HepG2 (cell line): ENCODE data around the gene PAFAH1B2. TPM values are rescaled to one million over a fixed set of nuclear protein-coding genes. Genes with fewer than 3 reads are reported as not detected.
A peak's percentile ranks its signal among the peaks of the same experiment; 100 is the strongest.

Source experiments
- ATAC-seq: fragments of 200-7000 bp; cut with Tn5 transposase; 3 replicates; pipeline ENCODE4 v1.9.1; 2020; ENCODE audit warnings: mild to moderate bottlenecking, moderate library complexity
- BruUV-seq: library from RNA; stranded (reverse); fragments of 400-500 nt; replicated peaks from 2 replicates; lab custom pipeline; 2021; lab: Mats Ljungman, UMichigan
- CTCF ChIA-PET: fragments of 300-600 bp; formaldehyde crosslinking; extraction: SDS; loops from one replicate; lab custom pipeline; 2021; ENCODE audit warnings: low total read pairs, inconsistent platforms, low intra/inter-chr PET ratio; lab: Yijun Ruan, JAX
- POLR2A ChIA-PET: fragments of 350-600 bp; sonication (Branson Sonifier 250); formaldehyde crosslinking; loops from one replicate; lab custom pipeline; 2020; ENCODE audit warnings: antibody characterized with exemption, inconsistent platforms; lab: Yijun Ruan, JAX
- DNase-seq: peaks from one replicate; pipeline ENCODE4 v3.0.0-alpha.2; 2015; ENCODE audit warnings: low spot score
- FAIRE-seq: peaks from 3 replicates; lab custom pipeline; 2011; peaks lifted over from hg19 to GRCh38; lab: Jason Lieb, UNC
- H2AFZ ChIP-seq: one replicate; pipeline ENCODE4 v1.6.1; 2011; ENCODE audit warnings: low read length, inconsistent platforms
- H3K27ac ChIP-seq: fragments of 300-600 bp; 3 replicates; pipeline ENCODE4 v1.8.0; 2011; ENCODE audit warnings: mixed run types, mild to moderate bottlenecking, mixed read lengths, low read length, inconsistent platforms; ENCODE audit not compliant: insufficient read depth; ENCODE audit errors: extremely low read length
- H3K27me3 ChIP-seq, 2 experiments: fragments of 200-600 bp in 1 of 2; 2 replicates in 1 of 2; 3 replicates in 1 of 2; pipeline versions ENCODE4 v1.6.0 to v1.8.0; 2011; ENCODE audit warnings: low read length in 2 of 2, mild to moderate bottlenecking in 2 of 2, moderate library complexity in 2 of 2, inconsistent platforms in 1 of 2; ENCODE audit not compliant: insufficient read depth in 2 of 2, control insufficient read depth in 1 of 2
- H3K36me3 ChIP-seq, 2 experiments: fragments of 200-600 bp in 1 of 2; replicated peaks in 1 of 2; 2 replicates in 1 of 2; 3 replicates in 1 of 2; pipeline versions ENCODE4 v1.5.1 to v1.8.0; 2011; ENCODE audit warnings: low read length in 2 of 2, inconsistent platforms in 1 of 2; ENCODE audit not compliant: insufficient read depth in 2 of 2, control insufficient read depth in 1 of 2
- H3K4me1 ChIP-seq: 2 replicates; pipeline ENCODE4 v1.5.1; 2012; ENCODE audit warnings: low read length, inconsistent platforms; ENCODE audit not compliant: insufficient read depth
- H3K4me2 ChIP-seq: 2 replicates; pipeline ENCODE4 v1.6.0; 2011; ENCODE audit warnings: low read depth, low read length, inconsistent platforms
- H3K4me3 ChIP-seq, 3 experiments: fragments of 200-600 bp in 1 of 3; sonication (generic), shearing (Covaris generic) in 1 of 3; replicated peaks in 1 of 3; 2 replicates each; pipeline ENCODE4 v1.5.1; 2011 to 2016; ENCODE audit warnings: low read length in 3 of 3, inconsistent platforms in 2 of 3, low read depth in 2 of 3, mild to moderate bottlenecking in 2 of 3, control low read depth in 1 of 3, mixed read lengths in 1 of 3; ENCODE audit not compliant: insufficient read depth in 1 of 3
- H3K79me2 ChIP-seq: one replicate; pipeline ENCODE4 v1.6.1; 2011; ENCODE audit warnings: low read length, inconsistent platforms; ENCODE audit not compliant: insufficient read depth
- H3K9ac ChIP-seq: 2 replicates; pipeline ENCODE4 v1.6.0; 2011; ENCODE audit warnings: mild to moderate bottlenecking, low read depth, low read length, inconsistent platforms; ENCODE audit not compliant: insufficient read depth
- H3K9me3 ChIP-seq: 2 replicates; pipeline ENCODE4 v1.5.1; 2012; ENCODE audit warnings: mild to moderate bottlenecking, low read length
- H4K20me1 ChIP-seq: 2 replicates; pipeline ENCODE4 v1.6.0; 2011; ENCODE audit warnings: inconsistent platforms, mild to moderate bottlenecking, low read length, moderate library complexity; ENCODE audit not compliant: insufficient read depth
- MIER3 ChIP-seq: IDR thresholded peaks from 2 replicates; pipeline ENCODE4 v1.6.1; 2016; ENCODE audit warnings: missing compliant biosample characterization, borderline replicate concordance
- ZNF878 ChIP-seq: sonication (generic); formaldehyde crosslinking; IDR thresholded peaks from 2 replicates; pipeline ENCODE4 v1.8.1; 2023; ENCODE audit warnings: mild to moderate bottlenecking, missing genetic modification reagents, moderate library complexity
- WGBS: methylation state at CpG from one replicate; pipeline ENCODE4 v1.1.6; 2017; ENCODE audit warnings: low lambda C conversion rate; 5-methylcytosine and 5-hydroxymethylcytosine counted together
- in situ Hi-C: cut with HindIII; loops from 2 replicates; pipeline ENCODE4 v1.10.0; 2017; ENCODE audit warnings: low pct_unique_long_range_greater_than_20kb; ENCODE audit not compliant: extremely low pct_ligation_motif_present
- intact Hi-C: fragments of 100-400 bp; cut with micrococcal nuclease; formaldehyde crosslinking; loops from one replicate; pipeline ENCODE4 v1.10.0; 2022; ENCODE audit not compliant: unreplicated experiment
- polyA plus RNA-seq, 8 experiments: library from polyadenylated mRNA; depleted of rRNA in 3 of 8; stranded (reverse) in 7 of 8; unstranded in 1 of 8; fragments of >200 nt; fragmentation: Illumina TruSeq in 4 of 8; extraction: Trizol in 4 of 8; gene quantifications; 2 replicates each; pipeline versions ENCODE4 v1.2.1 to v1.2.3, GENCODE V29; 2011 to 2016; ENCODE audit warnings: low read depth in 4 of 8, missing spikeins in 1 of 8, mixed read lengths in 1 of 8; ENCODE audit not compliant: insufficient read depth in 1 of 8
- total RNA-seq, 5 experiments: library from RNA; depleted of rRNA; stranded (reverse); fragments of >200 nt; fragmentation: Illumina TruSeq; extraction: Trizol; gene quantifications; 2 replicates each; pipeline ENCODE4 v1.2.3, GENCODE V29; 2016; ENCODE audit warnings: low read depth in 1 of 5
- TF ChIP-seq, protein P1 (sequence below): sonication (generic); formaldehyde crosslinking; IDR thresholded peaks from 2 replicates; pipeline ENCODE4 v1.4.0; 2020; ENCODE audit warnings: low read depth, mild to moderate bottlenecking, missing genetic modification reagents

Gene PAFAH1B2
- total and polyA plus RNA-seq, 2 of the 13 experiments (the other 11 are each of a cell fraction or from before 2014, with no cell fraction given), result 28.8 to 104 TPM

DNA sequence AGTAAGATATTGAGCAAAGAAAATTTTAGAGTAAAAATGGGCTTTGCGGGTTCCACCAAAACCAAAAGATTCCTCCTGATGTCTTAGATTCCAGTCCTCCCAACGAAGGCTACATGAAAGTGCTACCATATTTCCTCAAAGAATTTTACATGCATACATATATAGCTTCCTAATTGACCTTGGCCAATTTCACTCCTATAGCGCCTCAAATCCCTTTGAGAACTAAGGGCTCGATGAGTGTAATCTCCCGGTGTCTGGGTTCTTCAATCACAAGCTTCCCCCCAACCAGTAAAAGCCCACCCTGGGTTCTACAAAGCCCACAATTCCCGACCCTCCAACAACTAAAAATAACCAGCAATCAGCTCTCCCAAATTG is 47.1 kb upstream of the PAFAH1B2 start:
- H3K4me1 ChIP-seq, result peaks cover 68% of the 10 kb centered on the region
- FAIRE-seq, result no peak
- TF ChIP-seq, protein P1, sequence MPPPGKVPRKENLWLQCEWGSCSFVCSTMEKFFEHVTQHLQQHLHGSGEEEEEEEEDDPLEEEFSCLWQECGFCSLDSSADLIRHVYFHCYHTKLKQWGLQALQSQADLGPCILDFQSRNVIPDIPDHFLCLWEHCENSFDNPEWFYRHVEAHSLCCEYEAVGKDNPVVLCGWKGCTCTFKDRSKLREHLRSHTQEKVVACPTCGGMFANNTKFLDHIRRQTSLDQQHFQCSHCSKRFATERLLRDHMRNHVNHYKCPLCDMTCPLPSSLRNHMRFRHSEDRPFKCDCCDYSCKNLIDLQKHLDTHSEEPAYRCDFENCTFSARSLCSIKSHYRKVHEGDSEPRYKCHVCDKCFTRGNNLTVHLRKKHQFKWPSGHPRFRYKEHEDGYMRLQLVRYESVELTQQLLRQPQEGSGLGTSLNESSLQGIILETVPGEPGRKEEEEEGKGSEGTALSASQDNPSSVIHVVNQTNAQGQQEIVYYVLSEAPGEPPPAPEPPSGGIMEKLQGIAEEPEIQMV (CRISPR knock-in tag), result no peak
- TF ChIP-seq MIER3, result 0 out of 2 replicates have a peak, but pooled peaks have one; percentile 7
- TF ChIP-seq ZNF878, result no peak
- peak overlapping the region; percentile 91 for H3K4me2 ChIP-seq
- H3K27ac ChIP-seq, result peak overlapping the region; percentile 80
- ATAC-seq, result no peak
- CTCF ChIA-PET, result no interaction called here
- peak overlapping the region; percentile 88 for H3K9ac ChIP-seq
- peaks cover 58% of the 10 kb centered on the region for H3K79me2 ChIP-seq
- BruUV-seq, result no TSS peak
- in situ Hi-C loops (loop anchor here (5.0 to 10.0 kb wide), 2 partner anchors 215 to 302 kb away; partner anchors contain the start of gene APOA5), intact Hi-C loops (loop anchor here (2.0 to 5.0 kb wide), 2 partner anchors 75 to 168 kb away; no protein-coding TSS in a partner anchor)
- H4K20me1 ChIP-seq, result peaks cover 42% of the 10 kb centered on the region
- peak overlapping the region; percentile 79 to 89 (median 87) for H3K4me3 ChIP-seq
- no peak for DNase-seq
- H3K9me3 ChIP-seq, result no peaks in the 10 kb centered on the region
- H3K27me3 ChIP-seq, result no peaks in the 10 kb centered on the region; a peak in 1 of 5 replicates
- POLR2A ChIA-PET, result interaction anchor here (0.9 to 5.8 kb wide), 13 partner anchors 10 to 306 kb away, joined by 3 to 69 read pairs (median 7); partner anchors contain the start of genes APOA1, APOC3 and PAFAH1B2
- no peak overlapping the region for H2AFZ ChIP-seq
- 15% methylated on average over 6 of the region's 6 CpGs for WGBS
- H3K36me3 ChIP-seq, result 0 out of 5 replicates have a peak, but pooled peaks cover 0 to under 1% of the 10 kb centered on the region in 2 experiments
